WERI-Rb-1 (cell line): ENCODE results near the gene ACTA2.

Experiments
- DNase-seq: peaks from one replicate; pipeline ENCODE4 v3.0.0-alpha.2; 2020
- H3K27ac ChIP-seq: fragments of 250-450 bp; sonication (Bioruptor Pico); 2 replicates; pipeline ENCODE4 v1.5.1; 2020; ENCODE audit warnings: mild to moderate bottlenecking, moderate library complexity
- H3K27me3 ChIP-seq: fragments of 250-450 bp; sonication (Bioruptor Pico); 2 replicates; pipeline ENCODE4 v1.5.1; 2021; ENCODE audit warnings: mild to moderate bottlenecking, low read depth, moderate library complexity; ENCODE audit not compliant: insufficient read depth, severe bottlenecking
- H3K36me3 ChIP-seq: fragments of 250-450 bp; sonication (Bioruptor Pico); 2 replicates; pipeline ENCODE4 v1.5.1; 2020; ENCODE audit warnings: mild to moderate bottlenecking, moderate library complexity
- H3K4me3 ChIP-seq: 2 replicates; pipeline ENCODE4 v1.5.1; 2011; ENCODE audit warnings: low read depth, mild to moderate bottlenecking, control low read depth, low read length
- H3K9me3 ChIP-seq: fragments of 250-450 bp; sonication (Bioruptor Pico); 2 replicates; pipeline ENCODE4 v1.5.1; 2021; ENCODE audit warnings: mild to moderate bottlenecking, moderate library complexity; ENCODE audit not compliant: severe bottlenecking
- TF ChIP-seq, protein P1 (sequence below): IDR thresholded peaks from 2 replicates; pipeline ENCODE4 v1.5.1; 2011; ENCODE audit warnings: low read depth, mild to moderate bottlenecking, control low read depth, inconsistent platforms, low read length

ACTA2 gene

DNA sequence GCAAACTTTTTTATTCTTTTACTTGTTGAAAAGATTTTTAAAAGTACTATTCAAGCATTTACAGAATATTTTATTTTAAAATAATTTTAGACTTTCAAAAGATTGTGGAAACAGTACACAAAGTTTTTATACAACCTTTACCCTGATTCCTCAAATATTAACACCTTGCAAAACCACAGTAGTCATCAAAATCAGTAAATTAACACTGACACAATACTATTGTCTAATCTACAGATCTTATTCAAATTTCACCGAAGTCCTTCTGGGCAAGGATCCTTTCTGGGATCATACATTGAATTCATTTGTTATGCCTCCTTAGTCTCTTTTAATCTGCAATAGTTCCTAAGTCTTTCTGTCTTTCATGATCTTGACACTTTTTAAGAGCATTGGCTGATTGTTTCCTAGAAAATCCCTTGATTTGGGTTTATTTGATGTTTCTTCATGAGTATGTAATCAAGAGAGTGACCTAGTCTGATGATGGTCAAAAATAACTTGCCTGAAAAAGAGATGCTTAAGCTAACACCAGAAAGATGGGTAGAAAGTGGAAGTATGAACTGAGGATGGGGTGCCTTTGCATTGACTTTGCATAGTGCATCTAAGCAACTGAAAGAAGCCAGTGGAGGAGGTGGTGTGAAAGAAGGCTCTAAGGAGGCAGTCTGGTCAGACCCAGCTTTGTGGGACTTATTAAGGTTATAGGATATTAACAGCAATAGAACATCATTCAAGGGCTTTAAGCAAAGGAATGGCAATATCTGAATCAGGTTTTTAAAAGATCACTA lies 62.8 kb downstream of the ACTA2 start:
- H3K36me3 ChIP-seq, result no peaks in the 10 kb centered on the region
- H3K27me3 ChIP-seq, result no peaks in the 10 kb centered on the region
- DNase-seq, result no peak
- H3K27ac ChIP-seq, result no peak overlapping the region
- TF ChIP-seq, protein P1, sequence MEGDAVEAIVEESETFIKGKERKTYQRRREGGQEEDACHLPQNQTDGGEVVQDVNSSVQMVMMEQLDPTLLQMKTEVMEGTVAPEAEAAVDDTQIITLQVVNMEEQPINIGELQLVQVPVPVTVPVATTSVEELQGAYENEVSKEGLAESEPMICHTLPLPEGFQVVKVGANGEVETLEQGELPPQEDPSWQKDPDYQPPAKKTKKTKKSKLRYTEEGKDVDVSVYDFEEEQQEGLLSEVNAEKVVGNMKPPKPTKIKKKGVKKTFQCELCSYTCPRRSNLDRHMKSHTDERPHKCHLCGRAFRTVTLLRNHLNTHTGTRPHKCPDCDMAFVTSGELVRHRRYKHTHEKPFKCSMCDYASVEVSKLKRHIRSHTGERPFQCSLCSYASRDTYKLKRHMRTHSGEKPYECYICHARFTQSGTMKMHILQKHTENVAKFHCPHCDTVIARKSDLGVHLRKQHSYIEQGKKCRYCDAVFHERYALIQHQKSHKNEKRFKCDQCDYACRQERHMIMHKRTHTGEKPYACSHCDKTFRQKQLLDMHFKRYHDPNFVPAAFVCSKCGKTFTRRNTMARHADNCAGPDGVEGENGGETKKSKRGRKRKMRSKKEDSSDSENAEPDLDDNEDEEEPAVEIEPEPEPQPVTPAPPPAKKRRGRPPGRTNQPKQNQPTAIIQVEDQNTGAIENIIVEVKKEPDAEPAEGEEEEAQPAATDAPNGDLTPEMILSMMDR, result no peak
- H3K9me3 ChIP-seq, result no peaks in the 10 kb centered on the region
- no peak overlapping the region for H3K4me3 ChIP-seq

GRCh38 chr10:88888810-88889445 lies 63.6 kb downstream of the ACTA2 start:
- DNase-seq, result no peak
- H3K9me3 ChIP-seq, result no peaks in the 10 kb centered on the region
- TF ChIP-seq, protein P1, result no peak
- H3K27me3 ChIP-seq, result no peaks in the 10 kb centered on the region
- no peak overlapping the region for H3K27ac ChIP-seq
- H3K4me3 ChIP-seq, result no peak overlapping the region
- no peaks in the 10 kb centered on the region for H3K36me3 ChIP-seq

DNA sequence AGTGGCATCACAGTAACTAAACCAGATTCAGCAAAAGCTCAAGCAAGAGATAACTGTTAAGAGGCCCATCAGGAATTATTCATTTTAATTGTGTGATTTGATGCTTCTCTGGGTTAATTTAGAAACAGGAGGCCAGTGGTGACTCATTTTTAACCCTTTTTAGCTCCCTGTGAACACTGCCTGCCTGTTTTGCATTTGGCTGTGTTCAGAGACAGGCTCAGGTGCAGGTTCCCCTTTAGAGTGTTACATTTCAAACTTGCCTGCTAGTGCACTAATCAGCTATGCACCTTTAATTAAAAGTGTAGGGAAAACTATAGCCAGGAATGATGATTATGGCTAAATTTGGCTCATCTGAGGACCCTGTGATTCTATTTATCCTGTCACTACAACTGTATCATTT lies 66.0 kb downstream of the ACTA2 start:
- Histone ChIP-seq H3K27me3 (no peaks in the 10 kb centered on the region), H3K4me3 (no peak overlapping the region), H3K36me3 (no peaks in the 10 kb centered on the region; the same call in 1 of the 2 replicates), H3K27ac (no peak overlapping the region), H3K9me3 (no peaks in the 10 kb centered on the region)
- DNase-seq, result no peak
- TF ChIP-seq, protein P1, result no peak
